Measurements from ENCODE around the gene DBN1. TPM values are rescaled to one million over a fixed set of nuclear protein-coding genes. Genes with fewer than 3 reads are reported as not detected.

The DBN1 gene
- total RNA-seq, 1 experiment from 2014 or later, result 195 TPM

- Histone ChIP-seq H3K27ac (ENCODE audit: low read length) (peak within 1 kb of the TSS; percentile 91), H3K9me3 (ENCODE audit: control insufficient read depth, insufficient read depth, low read depth, low read length) (no peaks in the 10 kb centered on the region), H3K27me3 (ENCODE audit: control insufficient read depth, insufficient read depth, low read length) (no peaks in the 10 kb centered on the region), H3K4me3 (ENCODE audit: low read depth in 2 of 2, low read length in 2 of 2) (peak within 1 kb of the TSS; percentile 93 to 94), H3K36me3 (ENCODE audit: control insufficient read depth, insufficient read depth, low read length) (peaks cover 16% of the 10 kb centered on the region), H3K4me1 (ENCODE audit: control insufficient read depth, insufficient read depth, low read length) (peaks cover 21% of the 10 kb centered on the region)
- intact Hi-C loops (cut with micrococcal nuclease; ENCODE audit: unreplicated experiment), result no loop called here
- in situ Hi-C loops (cut with HindIII; ENCODE audit: low pct_unique_long_range_greater_than_20kb, low sequenced_read_pairs), result no loop called here
- POLR2A ChIA-PET, result interaction anchor here (0.6 to 1.3 kb wide), 2 partner anchors 19 to 150 kb away, joined by 4 read pairs; partner anchors contain the start of gene PDLIM7
- ATAC-seq (peak; percentile 94), DNase-seq (ENCODE audit: low read depth, low spot score) (peak; percentile 99)
- CTCF ChIA-PET, result interaction anchor here (0.5 kb wide), 1 partner anchor 212 kb away, joined by 4 read pairs; no protein-coding TSS in a partner anchor
- TF ChIP-seq SIN3A (IDR thresholded peaks at IDR 0.05; ENCODE audit: borderline replicate concordance, insufficient read depth, low read depth, low read length), result 0 out of 2 replicates have a peak, but pooled peaks have one; percentile 54
- peak; percentile 68 for TF ChIP-seq TCF7L2 (IDR thresholded peaks at IDR 0.05; ENCODE audit: low read depth, low read length)
- TF ChIP-seq POLR2AphosphoS5 (IDR thresholded peaks at IDR 0.05; ENCODE audit: low read depth, low read length), result peak; percentile 64
- TF ChIP-seq REST (IDR thresholded peaks at IDR 0.05; ENCODE audit: insufficient read depth in 1 of 2, low read depth in 2 of 2, low read length in 1 of 2), result peak in 1 of 2 experiments; percentile 9; a peak in 1 of 4 replicates
- no peak for TF ChIP-seq CTCF (IDR thresholded peaks at IDR 0.05)
- BruUV-seq (replicated peaks), result TSS peak; percentile 79
Observed at GRCh38 chr5:177516601-177517568, 43.5 kb upstream of the DBN1 start, which contains the start of gene DDX41. Gene DDX41 (minus strand): TSS chr5:177516961. CDS start chr5:177516945, 16 bp downstream.

GRCh38 chr5:177515580-177515979 is 42.1 kb upstream of the DBN1 start:
- H3K4me3 ChIP-seq (ENCODE audit: low read depth in 2 of 2, low read length in 2 of 2), result peak overlapping the region; percentile 93 to 94
- H3K36me3 ChIP-seq (ENCODE audit: control insufficient read depth, insufficient read depth, low read length), result peaks cover 18% of the 10 kb centered on the region
- POLR2A ChIA-PET, result interaction anchor here (1.3 kb wide), 1 partner anchor 18 kb away, joined by 4 read pairs; the partner anchor contains the start of gene PDLIM7
- BruUV-seq (replicated peaks), result TSS peak; percentile 84
- H3K27ac ChIP-seq (ENCODE audit: low read length), result peak overlapping the region; percentile 91
- in situ Hi-C loops (cut with HindIII; ENCODE audit: low pct_unique_long_range_greater_than_20kb, low sequenced_read_pairs) (no loop called here), intact Hi-C loops (cut with micrococcal nuclease; ENCODE audit: unreplicated experiment) (no loop called here)
- CTCF ChIA-PET, result no interaction called here
- peaks cover 19% of the 10 kb centered on the region for H3K4me1 ChIP-seq (ENCODE audit: control insufficient read depth, insufficient read depth, low read length)
- DNase-seq (ENCODE audit: low read depth, low spot score), result no peak
- no peaks in the 10 kb centered on the region for H3K27me3 ChIP-seq (ENCODE audit: control insufficient read depth, insufficient read depth, low read length)
- ATAC-seq, result no peak
- no peaks in the 10 kb centered on the region for H3K9me3 ChIP-seq (ENCODE audit: control insufficient read depth, insufficient read depth, low read depth, low read length)
- TF ChIP-seq SIN3A (IDR thresholded peaks at IDR 0.05; ENCODE audit: borderline replicate concordance, insufficient read depth, low read depth, low read length) (no peak), CTCF (IDR thresholded peaks at IDR 0.05) (no peak), TCF7L2 (IDR thresholded peaks at IDR 0.05; ENCODE audit: low read depth, low read length) (no peak), POLR2AphosphoS5 (IDR thresholded peaks at IDR 0.05; ENCODE audit: low read depth, low read length) (no peak), REST (IDR thresholded peaks at IDR 0.05; ENCODE audit: insufficient read depth in 1 of 2, low read depth in 2 of 2, low read length in 1 of 2) (no peak)
